ENCODE measurements around the gene MXRA8.
"Not testable (repeated sequence)": the region's sequence is repeated elsewhere in the genome, so short reads cannot be mapped to it uniquely, and the experiment has no call there.

MXRA8 gene

GRCh38 chr1:1318777-1319645, 39.3 kb downstream of the MXRA8 start:
- FAIRE-seq: no peak

- no peak for FAIRE-seq
These were observed 40.2 kb downstream of the MXRA8 start for GRCh38 chr1:1318131-1318652.

- no peak for FAIRE-seq
These were observed 40.9 kb downstream of the MXRA8 start for GRCh38 chr1:1317420-1317819.

GRCh38 chr1:1316199-1316598, 42.2 kb downstream of the MXRA8 start:
- FAIRE-seq: not testable (repeated sequence)

GRCh38 chr1:1315435-1315954, 42.9 kb downstream of the MXRA8 start:
- no peak for FAIRE-seq

GRCh38 chr1:1314678-1315335, 43.5 kb downstream of the MXRA8 start:
- no peak for FAIRE-seq

GRCh38 chr1:1314237-1314586, 44.1 kb downstream of the MXRA8 start:
- no peak for FAIRE-seq

- no peak for FAIRE-seq
These were observed 44.7 kb downstream of the MXRA8 start for GRCh38 chr1:1313500-1314236.

- no peak for FAIRE-seq
These were observed 45.7 kb downstream of the MXRA8 start for GRCh38 chr1:1312450-1313314.

- no peak for FAIRE-seq
These were observed 46.9 kb downstream of the MXRA8 start for GRCh38 chr1:1311107-1312104.

- FAIRE-seq: no peak
These were observed 47.8 kb downstream of the MXRA8 start for GRCh38 chr1:1310476-1311053.

GRCh38 chr1:1310109-1310385, 48.3 kb downstream of the MXRA8 start:
- FAIRE-seq: no peak

GRCh38 chr1:1309251-1310108, 48.9 kb downstream of the MXRA8 start:
- FAIRE-seq: no peak

- FAIRE-seq: no peak
These were observed 49.6 kb downstream of the MXRA8 start for GRCh38 chr1:1308756-1309250.

GRCh38 chr1:1307923-1308755, 50.2 kb downstream of the MXRA8 start, which contains the start of the genes ACAP3 and PUSL1:
TSS of gene ACAP3 (minus strand) at chr1:1307930. CDS start at chr1:1307815, 115 bp downstream.
TSS of gene PUSL1 (plus strand) at chr1:1308597. CDS start at chr1:1308644, 47 bp downstream.
- FAIRE-seq: no peak

- no peak for FAIRE-seq
These were observed 51.0 kb downstream of the MXRA8 start for GRCh38 chr1:1307261-1307922.

GRCh38 chr1:1306661-1307260, 51.6 kb downstream of the MXRA8 start:
- no peak for FAIRE-seq
